ENCODE measurements around the gene TRIM46. TPM values are rescaled to one million over a fixed set of nuclear protein-coding genes. Genes with fewer than 3 reads are reported as not detected.

The TRIM46 gene
- total and polyA plus RNA-seq, 2 of the 13 experiments (the other 11 are each of a cell fraction or from before 2014, with no cell fraction given) = 0.04 to 0.09 TPM

GRCh38 chr1:155208541-155209311, 35.1 kb downstream of the TRIM46 start, which contains the start of gene MTX1 (continued):
- TF ChIP-seq MYC (CRISPR knock-in tag; IDR thresholded peaks at IDR 0.05; ENCODE audit: borderline replicate concordance) (peak; percentile 68), MAZ (IDR thresholded peaks at IDR 0.05; ENCODE audit: borderline replicate concordance, low read depth, low read length) (0 out of 2 replicates have a peak, but pooled peaks have one; percentile 31), MAZ (CRISPR knock-in tag; IDR thresholded peaks at IDR 0.05; ENCODE audit: low read depth) (no peak; the same call in none of the 2 replicates), ZNF33B (CRISPR knock-in tag; IDR thresholded peaks at IDR 0.05) (no peak), IKZF1 (IDR thresholded peaks at IDR 0.05) (no peak), KLF13 (CRISPR knock-in tag; IDR thresholded peaks at IDR 0.05) (0 out of 2 replicates have a peak, but pooled peaks have one; percentile 20), AKAP8 (CRISPR knock-in tag; IDR thresholded peaks at IDR 0.05) (peak; percentile 63; the same call in 1 of the 2 replicates), ZNF331 (CRISPR knock-in tag; IDR thresholded peaks at IDR 0.05) (0 out of 2 replicates have a peak, but pooled peaks have one; percentile 9), UBTF (CRISPR knock-in tag; IDR thresholded peaks at IDR 0.05) (no peak; the same call in 1 of the 2 replicates), SOX13 (IDR thresholded peaks at IDR 0.05) (no peak), SOX13 (CRISPR knock-in tag; conservative IDR thresholded peaks at IDR 0.05 in 1 of 2, IDR thresholded peaks at IDR 0.05 in 1 of 2) (no peak), HNRNPK (IDR thresholded peaks at IDR 0.05; ENCODE audit: low read depth, low read length, poor library complexity, severe bottlenecking) (peak; percentile 77), ZNF430 (CRISPR knock-in tag; IDR thresholded peaks at IDR 0.05) (no peak), KLF11 (CRISPR knock-in tag; IDR thresholded peaks at IDR 0.05) (no peak), ZNF670 (CRISPR knock-in tag; IDR thresholded peaks at IDR 0.05; ENCODE audit: borderline replicate concordance) (no peak), E2F1 (CRISPR knock-in tag; IDR thresholded peaks at IDR 0.05) (no peak), ZBTB25 (CRISPR knock-in tag; IDR thresholded peaks at IDR 0.05) (0 out of 2 replicates have a peak, but pooled peaks have one; percentile 22), NFAT5 (CRISPR knock-in tag; IDR thresholded peaks at IDR 0.05) (peak; percentile 30; the same call in 1 of the 2 replicates)
